Astrocyte (in vitro differentiated cells and primary cell): ENCODE measurements around the gene CCDC81. TPM values are rescaled to one million over a fixed set of nuclear protein-coding genes. Genes with fewer than 3 reads are reported as not detected.
"Not testable (repeated sequence)": the region's sequence is repeated elsewhere in the genome, so short reads cannot be mapped to it uniquely, and the experiment has no call there.

Experiments
- DNase-seq: peaks from one replicate; pipeline ENCODE4 v3.0.0-alpha.2; 2010; ENCODE audit warnings: low read depth
- FAIRE-seq: peaks from 2 replicates; lab custom pipeline; 2011; peaks lifted over from hg19 to GRCh38; lab: Jason Lieb, UNC
- H2AFZ ChIP-seq: 2 replicates; pipeline ENCODE4 v1.6.0; 2012; ENCODE audit warnings: low read depth, low read length, inconsistent platforms
- H3K27ac ChIP-seq: 2 replicates; pipeline ENCODE4 v1.5.1; 2011; ENCODE audit warnings: low read depth, low read length, inconsistent platforms
- H3K27me3 ChIP-seq: 2 replicates; pipeline ENCODE4 v1.6.0; 2011; ENCODE audit warnings: low read length, inconsistent platforms; ENCODE audit not compliant: insufficient read depth
- H3K36me3 ChIP-seq: 2 replicates; pipeline ENCODE4 v1.5.1; 2011; ENCODE audit warnings: low read length, inconsistent platforms; ENCODE audit not compliant: insufficient read depth
- H3K4me1 ChIP-seq: 2 replicates; pipeline ENCODE4 v1.5.1; 2011; ENCODE audit warnings: low read length, inconsistent platforms; ENCODE audit not compliant: insufficient read depth
- H3K4me2 ChIP-seq: 2 replicates; pipeline ENCODE4 v1.6.0; 2012; ENCODE audit warnings: low read length, inconsistent platforms
- H3K4me3 ChIP-seq: 2 replicates; pipeline ENCODE4 v1.5.1; 2011; ENCODE audit warnings: low read depth, mild to moderate bottlenecking, low read length, inconsistent platforms; ENCODE audit not compliant: insufficient read depth
- H3K79me2 ChIP-seq: 2 replicates; pipeline ENCODE4 v1.6.0; 2012; ENCODE audit warnings: mild to moderate bottlenecking, low read length, inconsistent platforms; ENCODE audit not compliant: insufficient read depth
- H3K9ac ChIP-seq: 2 replicates; pipeline ENCODE4 v1.6.0; 2012; ENCODE audit warnings: mild to moderate bottlenecking, low read length, inconsistent platforms
- H3K9me3 ChIP-seq: 2 replicates; pipeline ENCODE4 v1.5.1; 2012; ENCODE audit warnings: low read depth, mild to moderate bottlenecking, low read length, inconsistent platforms; ENCODE audit not compliant: insufficient read depth
- H4K20me1 ChIP-seq: 2 replicates; pipeline ENCODE4 v1.6.0; 2012; ENCODE audit warnings: low read length, inconsistent platforms; ENCODE audit not compliant: insufficient read depth
- H3K27ac Mint-ChIP-seq: one replicate; pipeline ENCODE4 v1.8.0; 2021; ENCODE audit warnings: mild to moderate bottlenecking, mixed read lengths; ENCODE audit not compliant: unreplicated experiment
- H3K27me3 Mint-ChIP-seq: one replicate; pipeline ENCODE4 v1.8.0; 2021; ENCODE audit warnings: low read depth, mixed read lengths; ENCODE audit not compliant: unreplicated experiment
- H3K36me3 Mint-ChIP-seq: one replicate; pipeline ENCODE4 v1.8.0; 2021; ENCODE audit warnings: low read depth, mixed read lengths; ENCODE audit not compliant: unreplicated experiment
- H3K4me1 Mint-ChIP-seq: one replicate; pipeline ENCODE4 v1.8.0; 2021; ENCODE audit warnings: low read depth, mixed read lengths; ENCODE audit not compliant: unreplicated experiment
- H3K4me3 Mint-ChIP-seq: one replicate; pipeline ENCODE4 v1.8.0; 2021; ENCODE audit warnings: mild to moderate bottlenecking, moderate library complexity, mixed read lengths; ENCODE audit not compliant: unreplicated experiment
- H3K9me3 Mint-ChIP-seq: one replicate; pipeline ENCODE4 v1.8.0; 2021; ENCODE audit warnings: mild to moderate bottlenecking, mixed read lengths; ENCODE audit not compliant: unreplicated experiment
- CTCF ChIP-seq: IDR thresholded peaks from 2 replicates; pipeline ENCODE4 v1.5.1; 2011; ENCODE audit warnings: low read depth, mild to moderate bottlenecking, inconsistent platforms, low read length, moderate library complexity; ENCODE audit not compliant: insufficient read depth
- EZH2 ChIP-seq: IDR thresholded peaks from 2 replicates; pipeline ENCODE4 v1.6.1; 2012; ENCODE audit warnings: mild to moderate bottlenecking, low read length, inconsistent platforms; ENCODE audit not compliant: insufficient read depth
- total RNA-seq: library from RNA; stranded (reverse); gene quantifications from 2 replicates; pipeline ENCODE4 v1.2.1, GENCODE V29; 2021

Gene CCDC81
- total RNA-seq, 1 donor from 2014 or later, result 4.3 TPM

GRCh38 chr11:86415026-86415425 lies 40.3 kb downstream of the CCDC81 start:
- Mint-ChIP-seq H3K4me3 (no peak overlapping the region), H3K27ac (no peak overlapping the region), H3K4me1 (peaks cover 5% of the 10 kb centered on the region), H3K36me3 (peaks cover 2% of the 10 kb centered on the region), H3K9me3 (no peaks in the 10 kb centered on the region), H3K27me3 (no peaks in the 10 kb centered on the region)
- Histone ChIP-seq H3K27ac (no peak overlapping the region), H3K36me3 (no peaks in the 10 kb centered on the region), H3K27me3 (no peaks in the 10 kb centered on the region), H3K79me2 (no peaks in the 10 kb centered on the region), H2AFZ (no peak overlapping the region), H3K4me2 (no peak overlapping the region), H3K4me1 (no peaks in the 10 kb centered on the region), H3K9ac (no peak overlapping the region), H3K4me3 (no peak overlapping the region), H4K20me1 (no peaks in the 10 kb centered on the region), H3K9me3 (no peaks in the 10 kb centered on the region)
- no peak for FAIRE-seq
- TF ChIP-seq CTCF (no peak), EZH2 (no peak)
- no peak for DNase-seq

GRCh38 chr11:86416494-86416893 lies 41.8 kb downstream of the CCDC81 start:
- peaks cover 4% of the 10 kb centered on the region for H3K36me3 Mint-ChIP-seq
- Histone ChIP-seq H3K4me3 (no peak overlapping the region), H3K36me3 (no peaks in the 10 kb centered on the region), H3K9ac (no peak overlapping the region), H2AFZ (no peak overlapping the region), H3K4me2 (no peak overlapping the region), H3K27ac (no peak overlapping the region), H3K27me3 (no peaks in the 10 kb centered on the region), H4K20me1 (no peaks in the 10 kb centered on the region), H3K4me1 (no peaks in the 10 kb centered on the region), H3K79me2 (no peaks in the 10 kb centered on the region), H3K9me3 (no peaks in the 10 kb centered on the region)
- H3K4me1 Mint-ChIP-seq, result peaks cover 5% of the 10 kb centered on the region
- no peaks in the 10 kb centered on the region for H3K9me3 Mint-ChIP-seq
- no peaks in the 10 kb centered on the region for H3K27me3 Mint-ChIP-seq
- no peak for DNase-seq
- no peak for FAIRE-seq
- H3K4me3 Mint-ChIP-seq, result no peak overlapping the region
- H3K27ac Mint-ChIP-seq, result no peak overlapping the region
- TF ChIP-seq CTCF (no peak), EZH2 (no peak)

GRCh38 chr11:86416951-86417350 lies 42.3 kb downstream of the CCDC81 start:
- not testable (repeated sequence) for H2AFZ ChIP-seq, H3K36me3 ChIP-seq, H3K9me3 Mint-ChIP-seq, H3K9ac ChIP-seq, H3K4me1 ChIP-seq, H3K27ac Mint-ChIP-seq, H3K4me2 ChIP-seq, H3K79me2 ChIP-seq, H3K4me3 Mint-ChIP-seq, H3K27ac ChIP-seq, H3K4me1 Mint-ChIP-seq, H3K9me3 ChIP-seq, DNase-seq, H3K4me3 ChIP-seq, FAIRE-seq, H3K27me3 ChIP-seq, H3K36me3 Mint-ChIP-seq, H4K20me1 ChIP-seq, H3K27me3 Mint-ChIP-seq
